Stimulated activated CD4-positive, alpha-beta T cell treated with anti-CD3 and anti-CD28 coated beads, Interleukin-1b, Interleukin-23, amount 100 ng/mL, for 1 hour (primary cell): ENCODE results near the gene ZNF493.

Experiments used
- DNase-seq, 2 donors: peaks; one replicate each; pipeline ENCODE4 v3.0.0-alpha.2; 2020; ENCODE audit warnings: low read depth in 2 of 2

ZNF493 gene

GRCh38 chr19:21396893-21397572 is at the start of gene ZNF493:
TSS of gene ZNF493 (plus strand) at chr19:21397133. CDS start at chr19:21397238, 105 bp downstream.
- DNase-seq, result peak; percentile 71 to 73

- DNase-seq, result no peak
Measured at GRCh38 chr19:21352830-21353229, 44.1 kb upstream of the ZNF493 start.

GRCh38 chr19:21358768-21359451 is 38.0 kb upstream of the ZNF493 start, which contains the start of gene ZNF738:
TSS of gene ZNF738 (plus strand) at chr19:21359000. CDS start at chr19:21359141, 141 bp downstream.
- peak; percentile 53 to 58 for DNase-seq

GRCh38 chr19:21362291-21362690 is 34.6 kb upstream of the ZNF493 start:
- no peak for DNase-seq

- DNase-seq, result no peak
Measured at GRCh38 chr19:21383980-21384582, 12.9 kb upstream of the ZNF493 start.

GRCh38 chr19:21396121-21396520 is 812 bp upstream of the ZNF493 start:
- no peak for DNase-seq

GRCh38 chr19:21398851-21399250 is 1.9 kb downstream of the ZNF493 start:
- DNase-seq, result no peak

GRCh38 chr19:21402303-21402985 is 5.5 kb downstream of the ZNF493 start:
- no peak for DNase-seq

GRCh38 chr19:21410166-21410565 is 13.2 kb downstream of the ZNF493 start:
- no peak for DNase-seq

GRCh38 chr19:21422244-21422643 is 25.3 kb downstream of the ZNF493 start:
- DNase-seq, result no peak

GRCh38 chr19:21423057-21424041 is 26.4 kb downstream of the ZNF493 start:
- no peak for DNase-seq

GRCh38 chr19:21430675-21431074 is 33.7 kb downstream of the ZNF493 start:
- DNase-seq, result no peak

GRCh38 chr19:21432590-21432989 is 35.7 kb downstream of the ZNF493 start:
- no peak for DNase-seq

- no peak for DNase-seq
Measured at GRCh38 chr19:21434516-21434915, 37.6 kb downstream of the ZNF493 start.

- no peak for DNase-seq
Measured at GRCh38 chr19:21434967-21435544, 38.1 kb downstream of the ZNF493 start.

GRCh38 chr19:21439201-21439751 is 42.3 kb downstream of the ZNF493 start:
- DNase-seq, result no peak

- no peak for DNase-seq
Measured at GRCh38 chr19:21440321-21440720, 43.4 kb downstream of the ZNF493 start.

- DNase-seq, result no peak
Measured at GRCh38 chr19:21451187-21451586, 54.3 kb downstream of the ZNF493 start.

GRCh38 chr19:21454901-21455300 is 58.0 kb downstream of the ZNF493 start:
- DNase-seq, result no peak

- DNase-seq, result no peak
Measured at GRCh38 chr19:21460686-21461085, 63.8 kb downstream of the ZNF493 start.
